SK-N-SH (cell line): ENCODE data around the gene CRB2.

Experiments used
- EP300 ChIP-seq, 2 experiments: IDR thresholded peaks; 2 replicates each; pipeline versions ENCODE4 v1.4.0 to v1.6.1; 2012; ENCODE audit warnings: borderline replicate concordance in 1 of 2, low read depth in 1 of 2, low read length in 1 of 2
- FOSL2 ChIP-seq: IDR thresholded peaks from 2 replicates; pipeline ENCODE4 v1.4.0; 2012; ENCODE audit warnings: low read depth, mild to moderate bottlenecking, moderate library complexity, borderline replicate concordance
- FOXM1 ChIP-seq: IDR thresholded peaks from 2 replicates; pipeline ENCODE4 v1.4.0; 2012; ENCODE audit warnings: low read depth, mild to moderate bottlenecking
- POLR2AphosphoS5 ChIP-seq: IDR thresholded peaks from 2 replicates; pipeline ENCODE4 v1.6.1; 2012; ENCODE audit warnings: low read depth, low read length
- RFX5 ChIP-seq: IDR thresholded peaks from 2 replicates; pipeline ENCODE4 v1.6.1; 2012; ENCODE audit warnings: mild to moderate bottlenecking, improper control_type of control experiment, low read length
- TF ChIP-seq, protein P1 (sequence below): fragments of 200-600 bp; sonication (generic); IDR thresholded peaks from 2 replicates; pipeline ENCODE4 v1.6.1; 2017; ENCODE audit warnings: antibody characterized with exemption, mild to moderate bottlenecking, moderate library complexity
- TF ChIP-seq, protein P2 (sequence below): IDR thresholded peaks from 2 replicates; pipeline ENCODE4 v1.4.0; 2012; ENCODE audit warnings: low read depth, borderline replicate concordance
- TF ChIP-seq, protein P3 (sequence below): fragments of 150-350 bp; IDR thresholded peaks from 2 replicates; pipeline ENCODE4 v1.6.1; 2017; ENCODE audit warnings: antibody characterized with exemption, low read length, low read depth, borderline replicate concordance
- TF ChIP-seq, protein P4 (sequence below): IDR thresholded peaks from 2 replicates; pipeline ENCODE4 v1.6.1; 2012; ENCODE audit warnings: mild to moderate bottlenecking, low read depth, low read length, moderate library complexity
- TF ChIP-seq, protein P5 (sequence below): IDR thresholded peaks from 2 replicates; pipeline ENCODE4 v1.4.0; 2012; ENCODE audit warnings: low read depth
- TF ChIP-seq, protein P6 (sequence below): IDR thresholded peaks from 2 replicates; pipeline ENCODE4 v1.4.0; 2012; ENCODE audit warnings: low read depth, borderline replicate concordance

DNA sequence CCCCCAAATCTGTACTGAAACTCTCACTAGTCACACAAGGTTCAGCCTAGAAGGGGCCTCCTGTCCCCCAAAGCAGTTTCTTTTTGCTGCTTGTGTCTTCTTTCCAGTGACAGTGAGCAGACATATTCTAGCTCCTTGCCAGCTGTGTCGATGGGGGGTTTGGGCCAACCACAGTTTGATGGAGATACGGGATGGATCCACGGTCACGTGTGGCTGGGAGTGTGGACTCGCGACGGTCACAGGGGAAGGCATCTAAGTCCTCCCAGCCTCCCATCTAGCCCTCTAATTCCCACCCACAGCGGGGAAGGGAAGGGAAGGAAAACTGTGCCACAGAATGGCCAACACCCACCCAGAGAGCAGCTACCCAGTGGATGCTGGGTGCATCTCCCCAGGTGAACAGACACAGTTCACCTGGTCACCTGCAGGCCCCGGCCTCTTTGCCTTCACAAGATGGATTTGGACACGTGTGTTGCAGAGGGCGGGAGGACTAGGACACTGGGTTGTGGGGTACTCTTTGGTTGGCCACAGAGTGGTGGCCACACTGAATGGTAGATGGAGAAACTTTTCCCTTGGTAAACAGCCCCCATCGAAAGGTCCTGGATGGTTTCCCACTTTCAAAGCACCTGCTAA is 54.4 kb downstream of the CRB2 start:
- TF ChIP-seq, protein P1, sequence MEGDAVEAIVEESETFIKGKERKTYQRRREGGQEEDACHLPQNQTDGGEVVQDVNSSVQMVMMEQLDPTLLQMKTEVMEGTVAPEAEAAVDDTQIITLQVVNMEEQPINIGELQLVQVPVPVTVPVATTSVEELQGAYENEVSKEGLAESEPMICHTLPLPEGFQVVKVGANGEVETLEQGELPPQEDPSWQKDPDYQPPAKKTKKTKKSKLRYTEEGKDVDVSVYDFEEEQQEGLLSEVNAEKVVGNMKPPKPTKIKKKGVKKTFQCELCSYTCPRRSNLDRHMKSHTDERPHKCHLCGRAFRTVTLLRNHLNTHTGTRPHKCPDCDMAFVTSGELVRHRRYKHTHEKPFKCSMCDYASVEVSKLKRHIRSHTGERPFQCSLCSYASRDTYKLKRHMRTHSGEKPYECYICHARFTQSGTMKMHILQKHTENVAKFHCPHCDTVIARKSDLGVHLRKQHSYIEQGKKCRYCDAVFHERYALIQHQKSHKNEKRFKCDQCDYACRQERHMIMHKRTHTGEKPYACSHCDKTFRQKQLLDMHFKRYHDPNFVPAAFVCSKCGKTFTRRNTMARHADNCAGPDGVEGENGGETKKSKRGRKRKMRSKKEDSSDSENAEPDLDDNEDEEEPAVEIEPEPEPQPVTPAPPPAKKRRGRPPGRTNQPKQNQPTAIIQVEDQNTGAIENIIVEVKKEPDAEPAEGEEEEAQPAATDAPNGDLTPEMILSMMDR = no peak
- TF ChIP-seq, protein P2, sequence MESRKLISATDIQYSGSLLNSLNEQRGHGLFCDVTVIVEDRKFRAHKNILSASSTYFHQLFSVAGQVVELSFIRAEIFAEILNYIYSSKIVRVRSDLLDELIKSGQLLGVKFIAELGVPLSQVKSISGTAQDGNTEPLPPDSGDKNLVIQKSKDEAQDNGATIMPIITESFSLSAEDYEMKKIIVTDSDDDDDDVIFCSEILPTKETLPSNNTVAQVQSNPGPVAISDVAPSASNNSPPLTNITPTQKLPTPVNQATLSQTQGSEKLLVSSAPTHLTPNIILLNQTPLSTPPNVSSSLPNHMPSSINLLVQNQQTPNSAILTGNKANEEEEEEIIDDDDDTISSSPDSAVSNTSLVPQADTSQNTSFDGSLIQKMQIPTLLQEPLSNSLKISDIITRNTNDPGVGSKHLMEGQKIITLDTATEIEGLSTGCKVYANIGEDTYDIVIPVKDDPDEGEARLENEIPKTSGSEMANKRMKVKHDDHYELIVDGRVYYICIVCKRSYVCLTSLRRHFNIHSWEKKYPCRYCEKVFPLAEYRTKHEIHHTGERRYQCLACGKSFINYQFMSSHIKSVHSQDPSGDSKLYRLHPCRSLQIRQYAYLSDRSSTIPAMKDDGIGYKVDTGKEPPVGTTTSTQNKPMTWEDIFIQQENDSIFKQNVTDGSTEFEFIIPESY = no peak
- TF ChIP-seq, protein P3, sequence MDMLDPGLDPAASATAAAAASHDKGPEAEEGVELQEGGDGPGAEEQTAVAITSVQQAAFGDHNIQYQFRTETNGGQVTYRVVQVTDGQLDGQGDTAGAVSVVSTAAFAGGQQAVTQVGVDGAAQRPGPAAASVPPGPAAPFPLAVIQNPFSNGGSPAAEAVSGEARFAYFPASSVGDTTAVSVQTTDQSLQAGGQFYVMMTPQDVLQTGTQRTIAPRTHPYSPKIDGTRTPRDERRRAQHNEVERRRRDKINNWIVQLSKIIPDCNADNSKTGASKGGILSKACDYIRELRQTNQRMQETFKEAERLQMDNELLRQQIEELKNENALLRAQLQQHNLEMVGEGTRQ = no peak
- TF ChIP-seq FOXM1 (no peak), EP300 (IDR thresholded peaks at IDR 0.05; ENCODE audit: borderline replicate concordance in 1 of 2, low read depth in 1 of 2, low read length in 1 of 2) (no peak), RFX5 (no peak), FOSL2 (no peak), POLR2AphosphoS5 (no peak)
- TF ChIP-seq, protein P4, sequence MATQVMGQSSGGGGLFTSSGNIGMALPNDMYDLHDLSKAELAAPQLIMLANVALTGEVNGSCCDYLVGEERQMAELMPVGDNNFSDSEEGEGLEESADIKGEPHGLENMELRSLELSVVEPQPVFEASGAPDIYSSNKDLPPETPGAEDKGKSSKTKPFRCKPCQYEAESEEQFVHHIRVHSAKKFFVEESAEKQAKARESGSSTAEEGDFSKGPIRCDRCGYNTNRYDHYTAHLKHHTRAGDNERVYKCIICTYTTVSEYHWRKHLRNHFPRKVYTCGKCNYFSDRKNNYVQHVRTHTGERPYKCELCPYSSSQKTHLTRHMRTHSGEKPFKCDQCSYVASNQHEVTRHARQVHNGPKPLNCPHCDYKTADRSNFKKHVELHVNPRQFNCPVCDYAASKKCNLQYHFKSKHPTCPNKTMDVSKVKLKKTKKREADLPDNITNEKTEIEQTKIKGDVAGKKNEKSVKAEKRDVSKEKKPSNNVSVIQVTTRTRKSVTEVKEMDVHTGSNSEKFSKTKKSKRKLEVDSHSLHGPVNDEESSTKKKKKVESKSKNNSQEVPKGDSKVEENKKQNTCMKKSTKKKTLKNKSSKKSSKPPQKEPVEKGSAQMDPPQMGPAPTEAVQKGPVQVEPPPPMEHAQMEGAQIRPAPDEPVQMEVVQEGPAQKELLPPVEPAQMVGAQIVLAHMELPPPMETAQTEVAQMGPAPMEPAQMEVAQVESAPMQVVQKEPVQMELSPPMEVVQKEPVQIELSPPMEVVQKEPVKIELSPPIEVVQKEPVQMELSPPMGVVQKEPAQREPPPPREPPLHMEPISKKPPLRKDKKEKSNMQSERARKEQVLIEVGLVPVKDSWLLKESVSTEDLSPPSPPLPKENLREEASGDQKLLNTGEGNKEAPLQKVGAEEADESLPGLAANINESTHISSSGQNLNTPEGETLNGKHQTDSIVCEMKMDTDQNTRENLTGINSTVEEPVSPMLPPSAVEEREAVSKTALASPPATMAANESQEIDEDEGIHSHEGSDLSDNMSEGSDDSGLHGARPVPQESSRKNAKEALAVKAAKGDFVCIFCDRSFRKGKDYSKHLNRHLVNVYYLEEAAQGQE = no peak
- TF ChIP-seq, protein P5, sequence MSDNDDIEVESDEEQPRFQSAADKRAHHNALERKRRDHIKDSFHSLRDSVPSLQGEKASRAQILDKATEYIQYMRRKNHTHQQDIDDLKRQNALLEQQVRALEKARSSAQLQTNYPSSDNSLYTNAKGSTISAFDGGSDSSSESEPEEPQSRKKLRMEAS = no peak
- TF ChIP-seq, protein P6, sequence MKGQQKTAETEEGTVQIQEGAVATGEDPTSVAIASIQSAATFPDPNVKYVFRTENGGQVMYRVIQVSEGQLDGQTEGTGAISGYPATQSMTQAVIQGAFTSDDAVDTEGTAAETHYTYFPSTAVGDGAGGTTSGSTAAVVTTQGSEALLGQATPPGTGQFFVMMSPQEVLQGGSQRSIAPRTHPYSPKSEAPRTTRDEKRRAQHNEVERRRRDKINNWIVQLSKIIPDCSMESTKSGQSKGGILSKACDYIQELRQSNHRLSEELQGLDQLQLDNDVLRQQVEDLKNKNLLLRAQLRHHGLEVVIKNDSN = no peak
